ENCODE measurements around the gene CD27. TPM values are rescaled to one million over a fixed set of nuclear protein-coding genes. Genes with fewer than 3 reads are reported as not detected.
A peak's percentile ranks its signal among the peaks of the same experiment; 100 is the strongest.

The CD27 gene
- total and polyA plus RNA-seq, 2 of the 13 experiments (the other 11 are each of a cell fraction or from before 2014, with no cell fraction given): 0.12 TPM; not detected in 1

DNA sequence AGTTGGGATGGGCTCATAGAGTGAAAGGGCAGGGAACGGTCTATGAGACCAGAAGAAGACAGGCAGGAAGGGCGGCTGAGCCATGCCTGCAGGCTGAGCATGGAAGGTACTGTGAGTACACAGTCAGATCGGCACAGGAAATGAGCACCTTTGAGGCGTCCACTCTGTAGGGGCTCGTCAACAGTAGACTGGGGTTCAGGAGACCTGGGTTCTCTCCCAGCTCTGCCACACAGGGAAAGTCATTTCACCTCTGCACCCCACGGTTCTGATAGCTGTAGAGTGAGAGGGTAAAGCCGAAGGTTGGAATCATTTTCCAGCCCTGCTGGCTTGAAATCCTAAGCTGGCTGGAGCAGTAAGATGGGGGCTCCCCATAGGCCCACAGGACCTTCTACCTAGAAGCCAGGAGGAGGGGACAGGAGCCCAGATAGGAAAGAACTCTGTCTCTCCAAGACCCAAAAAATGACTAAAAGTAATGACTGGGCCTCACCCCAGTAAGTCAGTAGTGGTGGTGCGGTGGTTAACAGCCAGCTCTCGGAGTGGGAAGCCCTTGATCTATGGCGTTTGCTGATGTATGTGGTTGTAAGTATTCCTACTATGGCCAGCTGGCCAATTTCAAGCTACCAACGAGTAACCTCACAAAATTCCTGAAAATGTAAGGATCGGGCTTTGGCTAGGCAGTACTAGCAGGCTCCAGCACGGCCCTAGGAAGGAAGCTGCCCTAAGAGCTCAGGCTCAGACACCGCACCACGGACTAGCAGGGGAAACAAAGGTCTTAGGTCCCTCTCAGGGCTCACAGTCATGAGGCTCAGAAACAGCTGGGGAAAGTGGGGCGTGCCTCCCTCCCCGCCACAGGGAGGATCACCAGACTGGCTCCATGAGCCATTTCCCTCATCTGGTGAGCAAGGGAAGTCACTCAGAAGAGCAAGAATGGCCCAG lies 10.3 kb upstream of the CD27 start:
- ChIA-PET POLR2A (interaction anchor here (0.9 to 2.1 kb wide), 4 partner anchors 9 to 36 kb away, joined by 3 to 8 read pairs (median 4); partner anchors contain the start of genes TAPBPL and VAMP1), CTCF (ENCODE audit: low intra/inter-chr PET ratio, low total read pairs) (no interaction called here)
- peaks cover 27% of the 10 kb centered on the region for H3K4me1 ChIP-seq (ENCODE audit: insufficient read depth, low read length)
- no peaks in the 10 kb centered on the region for H3K36me3 ChIP-seq (replicated peaks in 1 of 2; ENCODE audit: control insufficient read depth in 1 of 2, insufficient read depth in 2 of 2, low read length in 2 of 2)
- DNase-seq (ENCODE audit: low spot score) (no peak), ATAC-seq (peak; percentile 71), FAIRE-seq (no peak)
- intact Hi-C loops (cut with micrococcal nuclease; ENCODE audit: unreplicated experiment) (no loop called here), in situ Hi-C loops (cut with HindIII; ENCODE audit: extremely low pct_ligation_motif_present, low pct_unique_long_range_greater_than_20kb) (no loop called here)
- no TSS peak for BruUV-seq (replicated peaks)
- peak overlapping the region; percentile 66; the same call in 1 of the 2 replicates for H3K4me2 ChIP-seq (ENCODE audit: low read depth, low read length)
- H3K9me3 ChIP-seq (ENCODE audit: low read length): no peaks in the 10 kb centered on the region
- 0 out of 2 replicates have a peak overlapping the region, but pooled peaks have one; percentile 40 for H3K9ac ChIP-seq (ENCODE audit: insufficient read depth, low read depth, low read length)
- no peak overlapping the region for H3K27ac ChIP-seq (ENCODE audit: extremely low read length, insufficient read depth, low read length)
- H4K20me1 ChIP-seq (ENCODE audit: insufficient read depth, low read length): no peaks in the 10 kb centered on the region
- no peaks in the 10 kb centered on the region for H3K79me2 ChIP-seq (ENCODE audit: insufficient read depth, low read length)
- WGBS (ENCODE audit: low lambda C conversion rate): 52% methylated on average over 16 of the region's 17 CpGs
- no peaks in the 10 kb centered on the region; a peak in 2 of 5 replicates for H3K27me3 ChIP-seq (ENCODE audit: control insufficient read depth in 1 of 2, insufficient read depth in 2 of 2, low read length in 2 of 2)
- peak overlapping the region in 1 of 3 experiments; percentile 26; a peak in 1 of 6 replicates for H3K4me3 ChIP-seq (replicated peaks in 1 of 3; ENCODE audit: insufficient read depth in 1 of 3, low read depth in 2 of 3, low read length in 3 of 3)
- no peak overlapping the region for H2AFZ ChIP-seq (ENCODE audit: low read length)
- no peak for TF ChIP-seq SMYD3 (CRISPR knock-in tag; IDR thresholded peaks at IDR 0.05)
- TF ChIP-seq, protein P1, sequence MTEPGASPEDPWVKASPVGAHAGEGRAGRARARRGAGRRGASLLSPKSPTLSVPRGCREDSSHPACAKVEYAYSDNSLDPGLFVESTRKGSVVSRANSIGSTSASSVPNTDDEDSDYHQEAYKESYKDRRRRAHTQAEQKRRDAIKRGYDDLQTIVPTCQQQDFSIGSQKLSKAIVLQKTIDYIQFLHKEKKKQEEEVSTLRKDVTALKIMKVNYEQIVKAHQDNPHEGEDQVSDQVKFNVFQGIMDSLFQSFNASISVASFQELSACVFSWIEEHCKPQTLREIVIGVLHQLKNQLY (CRISPR knock-in tag; IDR thresholded peaks at IDR 0.05): no peak
- TF ChIP-seq ELF1 (CRISPR knock-in tag; IDR thresholded peaks at IDR 0.05): no peak
- TF ChIP-seq MZF1 (CRISPR knock-in tag; IDR thresholded peaks at IDR 0.05; ENCODE audit: borderline replicate concordance): no peak

GRCh38 chr12:6435961-6436715 lies 8.6 kb upstream of the CD27 start:
- FAIRE-seq (no peak), ATAC-seq (no peak), DNase-seq (ENCODE audit: low spot score) (no peak)
- POLR2A ChIA-PET: no interaction called here
- Histone ChIP-seq H3K4me1 (ENCODE audit: insufficient read depth, low read length) (peaks cover 19% of the 10 kb centered on the region), H3K4me2 (ENCODE audit: low read depth, low read length) (no peak overlapping the region), H3K27ac (ENCODE audit: extremely low read length, insufficient read depth, low read length) (no peak overlapping the region), H3K9me3 (ENCODE audit: low read length) (no peaks in the 10 kb centered on the region), H3K27me3 (ENCODE audit: control insufficient read depth in 1 of 2, insufficient read depth in 2 of 2, low read length in 2 of 2) (no peaks in the 10 kb centered on the region; a peak in 2 of 5 replicates), H4K20me1 (ENCODE audit: insufficient read depth, low read length) (no peaks in the 10 kb centered on the region), H3K9ac (ENCODE audit: insufficient read depth, low read depth, low read length) (no peak overlapping the region), H3K36me3 (replicated peaks in 1 of 2; ENCODE audit: control insufficient read depth in 1 of 2, insufficient read depth in 2 of 2, low read length in 2 of 2) (no peaks in the 10 kb centered on the region), H2AFZ (ENCODE audit: low read length) (no peak overlapping the region), H3K79me2 (ENCODE audit: insufficient read depth, low read length) (no peaks in the 10 kb centered on the region), H3K4me3 (replicated peaks in 1 of 3; ENCODE audit: insufficient read depth in 1 of 3, low read depth in 2 of 3, low read length in 3 of 3) (no peak overlapping the region)
- in situ Hi-C loops (cut with HindIII; ENCODE audit: extremely low pct_ligation_motif_present, low pct_unique_long_range_greater_than_20kb): no loop called here
- no TSS peak for BruUV-seq (replicated peaks)
- CTCF ChIA-PET (ENCODE audit: low intra/inter-chr PET ratio, low total read pairs): no interaction called here
- intact Hi-C loops (cut with micrococcal nuclease; ENCODE audit: unreplicated experiment): no loop called here
- 46% methylated on average over 11 of the region's 13 CpGs for WGBS (ENCODE audit: low lambda C conversion rate)
- TF ChIP-seq, protein P2, sequence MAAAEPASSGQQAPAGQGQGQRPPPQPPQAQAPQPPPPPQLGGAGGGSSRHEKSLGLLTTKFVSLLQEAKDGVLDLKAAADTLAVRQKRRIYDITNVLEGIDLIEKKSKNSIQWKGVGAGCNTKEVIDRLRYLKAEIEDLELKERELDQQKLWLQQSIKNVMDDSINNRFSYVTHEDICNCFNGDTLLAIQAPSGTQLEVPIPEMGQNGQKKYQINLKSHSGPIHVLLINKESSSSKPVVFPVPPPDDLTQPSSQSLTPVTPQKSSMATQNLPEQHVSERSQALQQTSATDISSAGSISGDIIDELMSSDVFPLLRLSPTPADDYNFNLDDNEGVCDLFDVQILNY (CRISPR knock-in tag; conservative IDR thresholded peaks at IDR 0.05): no peak
- no peak for TF ChIP-seq ZGPAT (CRISPR knock-in tag; IDR thresholded peaks at IDR 0.05)
- TF ChIP-seq, protein P3, sequence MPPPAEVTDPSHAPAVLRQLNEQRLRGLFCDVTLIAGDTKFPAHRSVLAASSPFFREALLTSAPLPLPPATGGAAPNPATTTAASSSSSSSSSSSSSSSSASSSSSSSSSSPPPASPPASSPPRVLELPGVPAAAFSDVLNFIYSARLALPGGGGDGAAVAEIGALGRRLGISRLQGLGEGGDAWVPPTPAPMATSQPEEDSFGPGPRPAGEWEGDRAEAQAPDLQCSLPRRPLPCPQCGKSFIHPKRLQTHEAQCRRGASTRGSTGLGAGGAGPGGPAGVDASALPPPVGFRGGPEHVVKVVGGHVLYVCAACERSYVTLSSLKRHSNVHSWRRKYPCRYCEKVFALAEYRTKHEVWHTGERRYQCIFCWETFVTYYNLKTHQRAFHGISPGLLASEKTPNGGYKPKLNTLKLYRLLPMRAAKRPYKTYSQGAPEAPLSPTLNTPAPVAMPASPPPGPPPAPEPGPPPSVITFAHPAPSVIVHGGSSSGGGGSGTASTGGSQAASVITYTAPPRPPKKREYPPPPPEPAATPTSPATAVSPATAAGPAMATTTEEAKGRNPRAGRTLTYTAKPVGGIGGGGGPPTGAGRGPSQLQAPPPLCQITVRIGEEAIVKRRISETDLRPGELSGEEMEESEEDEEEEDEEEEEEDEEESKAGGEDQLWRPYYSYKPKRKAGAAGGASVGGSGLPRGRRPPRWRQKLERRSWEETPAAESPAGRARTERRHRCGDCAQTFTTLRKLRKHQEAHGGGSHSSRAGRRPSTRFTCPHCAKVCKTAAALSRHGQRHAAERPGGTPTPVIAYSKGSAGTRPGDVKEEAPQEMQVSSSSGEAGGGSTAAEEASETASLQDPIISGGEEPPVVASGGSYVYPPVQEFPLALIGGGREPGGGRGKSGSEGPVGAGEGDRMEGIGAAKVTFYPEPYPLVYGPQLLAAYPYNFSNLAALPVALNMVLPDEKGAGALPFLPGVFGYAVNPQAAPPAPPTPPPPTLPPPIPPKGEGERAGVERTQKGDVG (CRISPR knock-in tag; IDR thresholded peaks at IDR 0.05; ENCODE audit: borderline replicate concordance): no peak
- no peak for TF ChIP-seq ZNF563 (CRISPR knock-in tag; IDR thresholded peaks at IDR 0.05)
